ENCODE results near the gene CD300H.

CD300H gene

GRCh38 chr17:74599023-74599399 lies 31.7 kb upstream of the CD300H start:
- H3K27ac ChIP-seq, result no peak overlapping the region
- TF ChIP-seq CTCF (IDR thresholded peaks at IDR 0.05) (no peak), ZFX (IDR thresholded peaks at IDR 0.05; ENCODE audit: borderline replicate concordance) (no peak)

GRCh38 chr17:74598346-74599022 lies 31.2 kb upstream of the CD300H start:
- no peak overlapping the region for H3K27ac ChIP-seq
- no peak for TF ChIP-seq CTCF (IDR thresholded peaks at IDR 0.05)
- no peak for TF ChIP-seq ZFX (IDR thresholded peaks at IDR 0.05; ENCODE audit: borderline replicate concordance)

- H3K27ac ChIP-seq, result no peak overlapping the region
- TF ChIP-seq CTCF (IDR thresholded peaks at IDR 0.05) (no peak), ZFX (IDR thresholded peaks at IDR 0.05; ENCODE audit: borderline replicate concordance) (no peak)
These were observed 29.9 kb upstream of the CD300H start for GRCh38 chr17:74597069-74597790.

- H3K27ac ChIP-seq, result no peak overlapping the region
- TF ChIP-seq CTCF (IDR thresholded peaks at IDR 0.05) (no peak), ZFX (IDR thresholded peaks at IDR 0.05; ENCODE audit: borderline replicate concordance) (no peak)
These were observed 27.9 kb upstream of the CD300H start for GRCh38 chr17:74595037-74595750.

- TF ChIP-seq ZFX (IDR thresholded peaks at IDR 0.05; ENCODE audit: borderline replicate concordance), result no peak
- TF ChIP-seq CTCF (IDR thresholded peaks at IDR 0.05), result no peak
These were observed 25.0 kb upstream of the CD300H start, which contains the start of gene CD300LD for GRCh38 chr17:74592087-74592990. Gene CD300LD, minus strand, starts transcription at chr17:74592283. Its CDS starts 81 bp downstream, at chr17:74592202.

GRCh38 chr17:74591503-74591902 lies 24.2 kb upstream of the CD300H start:
- TF ChIP-seq CTCF (IDR thresholded peaks at IDR 0.05) (no peak), ZFX (IDR thresholded peaks at IDR 0.05; ENCODE audit: borderline replicate concordance) (no peak)
- H3K27ac ChIP-seq, result no peak overlapping the region

More at GRCh38 chr17:74592087-74592990, 25.0 kb upstream of the CD300H start, which contains the start of gene CD300LD:
- no peak within 1 kb of the TSS for H3K27ac ChIP-seq
